HCT116 (cell line): ENCODE measurements around the gene ZNF697. TPM values are rescaled to one million over a fixed set of nuclear protein-coding genes. Genes with fewer than 3 reads are reported as not detected.

Experiments
- ATAC-seq: fragments of 200-7000 bp; cut with Tn5 transposase; 2 replicates; pipeline ENCODE4 v1.9.1; 2020; ENCODE audit warnings: mild to moderate bottlenecking, moderate library complexity
- BruUV-seq: library from RNA; stranded (reverse); fragments of 400-500 nt; replicated peaks from 2 replicates; lab custom pipeline; 2021; lab: Mats Ljungman, UMichigan
- CTCF ChIA-PET: fragments of 300-600 bp; sonication (Branson Sonifier 250); formaldehyde crosslinking; loops from one replicate; lab custom pipeline; 2021; ENCODE audit warnings: antibody characterized with exemption; lab: Charles Lee
- POLR2A ChIA-PET: fragments of 300-600, 350-600 bp; sonication (Branson Sonifier 250); formaldehyde crosslinking; loops from one replicate; lab custom pipeline; 2021; ENCODE audit warnings: antibody characterized with exemption; lab: Charles Lee
- RAD21 ChIA-PET, 2 experiments: fragments of 300-600 bp; sonication (Branson Sonifier 250); formaldehyde crosslinking; loops; one replicate each; lab custom pipeline; 2023; ENCODE audit warnings: low total read pairs in 2 of 2; ENCODE audit not compliant: uncharacterized antibody in 2 of 2, unreplicated experiment in 2 of 2, low non-redundant PET in 1 of 2; lab: Charles Lee
- DNase-seq: peaks from one replicate; pipeline ENCODE4 v3.0.0-alpha.2; 2010; ENCODE audit warnings: low read depth, low spot score
- H2AFZ ChIP-seq: fragments of 200-600 bp; shearing (Covaris generic), sonication (generic); 2 replicates; pipeline ENCODE4 v1.6.1; 2017; ENCODE audit warnings: low read depth, mixed run types, mixed read lengths, antibody characterized with exemption, low read length; ENCODE audit not compliant: poor library complexity, severe bottlenecking
- H3K27ac ChIP-seq: 2 replicates; pipeline ENCODE4 v1.5.1; 2012; ENCODE audit warnings: low read depth, low read length
- H3K27me3 ChIP-seq: fragments of 200-600 bp; sonication (generic); 2 replicates; pipeline ENCODE4 v1.6.1; 2016; ENCODE audit warnings: mixed run types, low read length, mixed read lengths; ENCODE audit not compliant: insufficient read depth
- H3K36me3 ChIP-seq, 2 experiments: fragments of 200-500 bp in 1 of 2; fragments of 200-600 bp in 1 of 2; sonication (Bioruptor generic) in 1 of 2; sonication (generic) in 1 of 2; 2 replicates each; pipeline versions ENCODE4 v1.5.1 to v1.6.1; 2014 to 2016; ENCODE audit warnings: low read length in 2 of 2, inconsistent platforms in 1 of 2, mixed read lengths in 1 of 2, mixed run types in 1 of 2; ENCODE audit not compliant: insufficient read depth in 2 of 2, control insufficient read depth in 1 of 2
- H3K4me1 ChIP-seq, 2 experiments: fragments of 200-600 bp in 1 of 2; sonication (generic) in 1 of 2; 2 replicates each; pipeline versions ENCODE4 v1.5.1 to v1.6.1; 2012 to 2017; ENCODE audit warnings: low read length in 2 of 2, inconsistent platforms in 1 of 2, mild to moderate bottlenecking in 1 of 2, mixed read lengths in 1 of 2, mixed run types in 1 of 2, moderate library complexity in 1 of 2; ENCODE audit not compliant: insufficient read depth in 2 of 2, control insufficient read depth in 1 of 2
- H3K4me2 ChIP-seq: fragments of 200-600 bp; sonication (generic); 2 replicates; pipeline ENCODE4 v1.6.1; 2017; ENCODE audit warnings: mixed run types, low read length, mixed read lengths
- H3K4me3 ChIP-seq, 2 experiments: fragments of 200-600 bp in 1 of 2; sonication (generic) in 1 of 2; replicated peaks in 1 of 2; 2 replicates each; pipeline ENCODE4 v1.5.1; 2011 to 2016; ENCODE audit warnings: low read length in 2 of 2, control low read depth in 1 of 2, low read depth in 1 of 2, mild to moderate bottlenecking in 1 of 2, mixed read lengths in 1 of 2, mixed run types in 1 of 2
- H3K79me2 ChIP-seq: fragments of 200-600 bp; sonication (generic); 2 replicates; pipeline ENCODE4 v1.6.1; 2017; ENCODE audit warnings: mild to moderate bottlenecking, mixed run types, low read length, moderate library complexity, mixed read lengths; ENCODE audit not compliant: insufficient read depth
- H3K9ac ChIP-seq: fragments of 200-600 bp; sonication (generic); 2 replicates; pipeline ENCODE4 v1.6.1; 2016; ENCODE audit warnings: low read length, mixed read lengths
- H3K9me2 ChIP-seq: fragments of 200-600 bp; sonication (generic), shearing (Covaris generic); 2 replicates; pipeline ENCODE4 v1.6.1; 2017; ENCODE audit warnings: mixed run types, mild to moderate bottlenecking, moderate library complexity; ENCODE audit not compliant: insufficient read depth
- H3K9me3 ChIP-seq, 2 experiments: fragments of 200-500 bp in 1 of 2; fragments of 200-600 bp in 1 of 2; sonication (Bioruptor generic) in 1 of 2; sonication (generic) in 1 of 2; 2 replicates each; pipeline ENCODE4 v1.6.1; 2014 to 2017; ENCODE audit warnings: low read length in 2 of 2, mixed read lengths in 2 of 2, inconsistent platforms in 1 of 2, low read depth in 1 of 2, mild to moderate bottlenecking in 1 of 2, mixed run types in 1 of 2, moderate library complexity in 1 of 2; ENCODE audit not compliant: control insufficient read depth in 1 of 2, insufficient read depth in 1 of 2
- H4K20me1 ChIP-seq: fragments of 200-600 bp; sonication (generic), shearing (Covaris generic); 2 replicates; pipeline ENCODE4 v1.6.1; 2017; ENCODE audit warnings: mixed run types, mild to moderate bottlenecking, moderate library complexity; ENCODE audit not compliant: insufficient read depth
- CBX3 ChIP-seq: IDR thresholded peaks from 2 replicates; pipeline ENCODE4 v1.6.1; 2012; ENCODE audit warnings: low read depth
- CEBPB ChIP-seq: IDR thresholded peaks from 2 replicates; pipeline ENCODE4 v1.6.1; 2012; ENCODE audit warnings: low read depth
- EGR1 ChIP-seq: IDR thresholded peaks from 2 replicates; pipeline ENCODE4 v1.6.1; 2012; ENCODE audit warnings: low read depth
- EZH2 ChIP-seq: fragments of 200-600 bp; sonication (generic); IDR thresholded peaks from 2 replicates; pipeline ENCODE4 v1.6.1; 2017; ENCODE audit warnings: antibody characterized with exemption, mixed run types
- JUND ChIP-seq: IDR thresholded peaks from 2 replicates; pipeline ENCODE4 v1.6.1; 2012
- POLR2A ChIP-seq: IDR thresholded peaks from 2 replicates; pipeline ENCODE4 v1.7.0; 2011; ENCODE audit warnings: borderline replicate concordance; ENCODE audit not compliant: insufficient read depth, insufficient read length; ENCODE audit errors: extremely low read depth
- POLR2AphosphoS5 ChIP-seq: IDR thresholded peaks from 2 replicates; pipeline ENCODE4 v1.6.1; 2011; ENCODE audit warnings: mild to moderate bottlenecking, low read depth, low read length, moderate library complexity
- RAD21 ChIP-seq: IDR thresholded peaks from 2 replicates; pipeline ENCODE4 v1.6.1; 2012; ENCODE audit warnings: low read depth, mild to moderate bottlenecking
- SP1 ChIP-seq: IDR thresholded peaks from 2 replicates; pipeline ENCODE4 v1.6.1; 2012; ENCODE audit warnings: low read depth
- SRF ChIP-seq: IDR thresholded peaks from 2 replicates; pipeline ENCODE4 v1.6.1; 2012; ENCODE audit warnings: low read depth
- TCF7L2 ChIP-seq: IDR thresholded peaks from 2 replicates; pipeline ENCODE4 v1.7.0; 2011; ENCODE audit warnings: borderline replicate concordance, inconsistent platforms; ENCODE audit not compliant: insufficient read depth, insufficient read length; ENCODE audit errors: extremely low read depth
- ZFX ChIP-seq: fragments of 450-650 bp; IDR thresholded peaks from 2 replicates; pipeline ENCODE4 v1.6.1; 2017
- ZNF274 ChIP-seq: fragments of 200-500 bp; sonication (Bioruptor generic); IDR thresholded peaks from 2 replicates; pipeline ENCODE4 v1.6.1; 2014; ENCODE audit warnings: mild to moderate bottlenecking, low read depth, low read length, inconsistent platforms
- intact Hi-C: fragments of 100-400 bp; cut with micrococcal nuclease; formaldehyde crosslinking; loops from 2 replicates; pipeline ENCODE4 v1.10.0; 2022
- total RNA-seq: library from RNA; stranded (reverse); gene quantifications from one replicate; pipeline ENCODE4 v1.2.1, GENCODE V29; 2021; ENCODE audit not compliant: unreplicated experiment
- TF ChIP-seq, protein P1 (sequence below), 3 experiments: fragments of 200-600 bp in 1 of 3; sonication (generic) in 1 of 3; IDR thresholded peaks in 2 of 3; conservative IDR thresholded peaks in 1 of 3; 2 replicates each; pipeline ENCODE4 v1.5.1; 2012 to 2017; ENCODE audit warnings: low read depth in 2 of 3, low read length in 2 of 3, antibody characterized with exemption in 1 of 3, borderline replicate concordance in 1 of 3, control low read depth in 1 of 3, mild to moderate bottlenecking in 1 of 3, mixed read lengths in 1 of 3, mixed run types in 1 of 3, moderate library complexity in 1 of 3; ENCODE audit not compliant: insufficient read depth in 1 of 3

Gene ZNF697
- total RNA-seq, 1 experiment from 2014 or later = 5.9 TPM

DNA sequence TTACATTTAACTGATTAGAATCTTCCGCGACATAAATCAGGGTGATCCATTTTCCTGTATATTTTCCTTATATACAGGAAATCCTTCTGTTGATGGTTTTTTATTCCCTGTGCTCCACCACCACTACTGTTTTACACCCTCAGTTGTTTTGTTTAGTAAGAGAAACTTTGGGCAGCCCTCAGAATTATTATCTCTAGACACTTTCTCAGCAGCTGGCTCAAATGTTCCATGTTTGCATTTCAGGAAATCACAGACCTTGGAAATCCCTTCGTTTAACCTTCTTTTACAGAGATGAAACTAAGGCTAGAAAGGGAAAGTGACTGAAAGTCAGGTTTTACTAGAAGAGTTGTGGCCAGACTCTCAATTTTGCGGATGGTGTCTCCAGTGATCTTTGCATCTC lies 15.2 kb downstream of the ZNF697 start:
- ChIA-PET RAD21 (no interaction called here), POLR2A (no interaction called here), CTCF (no interaction called here)
- Histone ChIP-seq H3K9ac (no peak overlapping the region), H3K27me3 (no peaks in the 10 kb centered on the region), H3K4me3 (no peak overlapping the region), H3K79me2 (no peaks in the 10 kb centered on the region), H3K27ac (no peak overlapping the region), H3K4me1 (no peaks in the 10 kb centered on the region), H3K9me2 (no peaks in the 10 kb centered on the region), H3K4me2 (no peak overlapping the region), H3K9me3 (no peaks in the 10 kb centered on the region), H4K20me1 (no peaks in the 10 kb centered on the region), H3K36me3 (no peaks in the 10 kb centered on the region), H2AFZ (no peak overlapping the region)
- intact Hi-C loops = no loop called here
- no TSS peak for BruUV-seq
- no peak for DNase-seq
- TF ChIP-seq SP1 = no peak
- no peak for ATAC-seq

DNA sequence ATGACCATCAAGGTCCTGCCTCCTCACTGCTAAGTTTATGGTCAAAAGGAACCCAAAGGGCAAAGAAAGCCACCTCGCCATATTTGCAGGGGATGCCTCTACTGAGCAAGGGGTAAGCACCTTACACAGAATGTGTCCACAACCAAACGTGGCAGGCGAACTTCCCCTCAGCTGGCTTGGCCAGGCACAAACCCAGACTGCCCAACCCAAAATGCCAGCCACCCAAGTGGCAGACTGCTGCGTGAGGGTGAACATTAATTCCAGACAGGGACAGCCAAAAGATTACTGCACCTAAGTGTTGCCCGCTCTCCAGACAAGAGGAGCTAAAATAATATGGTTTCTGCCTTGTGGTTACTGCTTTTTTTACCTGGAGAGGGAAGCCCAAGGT lies 16.0 kb downstream of the ZNF697 start:
- Histone ChIP-seq H3K36me3 (no peaks in the 10 kb centered on the region), H2AFZ (no peak overlapping the region), H3K79me2 (no peaks in the 10 kb centered on the region), H3K9ac (no peak overlapping the region), H4K20me1 (no peaks in the 10 kb centered on the region), H3K4me3 (no peak overlapping the region), H3K4me1 (no peaks in the 10 kb centered on the region), H3K9me3 (no peaks in the 10 kb centered on the region), H3K27ac (no peak overlapping the region), H3K9me2 (no peaks in the 10 kb centered on the region), H3K4me2 (no peak overlapping the region), H3K27me3 (no peaks in the 10 kb centered on the region)
- no peak for ATAC-seq
- CTCF ChIA-PET = no interaction called here
- POLR2A ChIA-PET = no interaction called here
- DNase-seq = no peak
- no TSS peak for BruUV-seq
- intact Hi-C loops = no loop called here
- TF ChIP-seq ZNF274 (no peak), SRF (no peak), EGR1 (no peak), POLR2AphosphoS5 (no peak), CEBPB (no peak), TCF7L2 (no peak), POLR2A (no peak), RAD21 (no peak), EZH2 (no peak), ZFX (no peak), JUND (no peak), CBX3 (no peak)
- TF ChIP-seq, protein P1, sequence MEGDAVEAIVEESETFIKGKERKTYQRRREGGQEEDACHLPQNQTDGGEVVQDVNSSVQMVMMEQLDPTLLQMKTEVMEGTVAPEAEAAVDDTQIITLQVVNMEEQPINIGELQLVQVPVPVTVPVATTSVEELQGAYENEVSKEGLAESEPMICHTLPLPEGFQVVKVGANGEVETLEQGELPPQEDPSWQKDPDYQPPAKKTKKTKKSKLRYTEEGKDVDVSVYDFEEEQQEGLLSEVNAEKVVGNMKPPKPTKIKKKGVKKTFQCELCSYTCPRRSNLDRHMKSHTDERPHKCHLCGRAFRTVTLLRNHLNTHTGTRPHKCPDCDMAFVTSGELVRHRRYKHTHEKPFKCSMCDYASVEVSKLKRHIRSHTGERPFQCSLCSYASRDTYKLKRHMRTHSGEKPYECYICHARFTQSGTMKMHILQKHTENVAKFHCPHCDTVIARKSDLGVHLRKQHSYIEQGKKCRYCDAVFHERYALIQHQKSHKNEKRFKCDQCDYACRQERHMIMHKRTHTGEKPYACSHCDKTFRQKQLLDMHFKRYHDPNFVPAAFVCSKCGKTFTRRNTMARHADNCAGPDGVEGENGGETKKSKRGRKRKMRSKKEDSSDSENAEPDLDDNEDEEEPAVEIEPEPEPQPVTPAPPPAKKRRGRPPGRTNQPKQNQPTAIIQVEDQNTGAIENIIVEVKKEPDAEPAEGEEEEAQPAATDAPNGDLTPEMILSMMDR (IDR thresholded peaks at IDR 0.05 in 2 of 3, conservative IDR thresholded peaks at IDR 0.05 in 1 of 3; ENCODE audit: borderline replicate concordance in 1 of 3, insufficient read depth in 1 of 3, low read depth in 2 of 3, low read length in 2 of 3) = no peak
- RAD21 ChIA-PET = no interaction called here
